Right kidney (tissue), 9 donors: ENCODE data around the gene KRR1.

Experiments
- DNase-seq: peaks from one replicate; pipeline ENCODE4 v3.0.0-alpha.2; 2016
- long read RNA-seq, 8 donors: transcript quantifications; one replicate each; lab custom pipeline, GENCODE V29; 2026

KRR1 gene
- long read RNA-seq, donor 1, full-length matches to known transcripts: 10 of 18 reads
- long read RNA-seq, donor 1, partial matches to known transcripts: 8 of 18 reads
- long read RNA-seq, donor 1, other reads (novel, unspliced or antisense): 0 of 18 reads
- long read RNA-seq, donor 2, full-length matches to known transcripts: 19 of 19 reads
- long read RNA-seq, donor 2, partial matches to known transcripts: 0 of 19 reads
- long read RNA-seq, donor 2, other reads (novel, unspliced or antisense): 0 of 19 reads
- long read RNA-seq, donor 3, full-length matches to known transcripts: 8 of 8 reads
- long read RNA-seq, donor 3, partial matches to known transcripts: 0 of 8 reads
- long read RNA-seq, donor 3, other reads (novel, unspliced or antisense): 0 of 8 reads
- long read RNA-seq, donor 4, full-length matches to known transcripts: 16 of 23 reads
- long read RNA-seq, donor 4, partial matches to known transcripts: 7 of 23 reads
- long read RNA-seq, donor 4, other reads (novel, unspliced or antisense): 0 of 23 reads
- long read RNA-seq, donor 5, full-length matches to known transcripts: 19 of 19 reads
- long read RNA-seq, donor 5, partial matches to known transcripts: 0 of 19 reads
- long read RNA-seq, donor 5, other reads (novel, unspliced or antisense): 0 of 19 reads
- long read RNA-seq, donor 6, full-length matches to known transcripts: 11 of 44 reads
- long read RNA-seq, donor 6, partial matches to known transcripts: 33 of 44 reads
- long read RNA-seq, donor 6, other reads (novel, unspliced or antisense): 0 of 44 reads
- long read RNA-seq, donor 7, full-length matches to known transcripts: 20 of 32 reads
- long read RNA-seq, donor 7, partial matches to known transcripts: 12 of 32 reads
- long read RNA-seq, donor 7, other reads (novel, unspliced or antisense): 0 of 32 reads
- long read RNA-seq, donor 8, full-length matches to known transcripts: 11 of 11 reads
- long read RNA-seq, donor 8, partial matches to known transcripts: 0 of 11 reads
- long read RNA-seq, donor 8, other reads (novel, unspliced or antisense): 0 of 11 reads

- peak; percentile 80 for DNase-seq
Observed at GRCh38 chr12:75511116-75512048, at the start of gene KRR1. KRR1 (minus strand) TSS chr12:75511609; CDS start chr12:75511597, 12 bp downstream.

DNA sequence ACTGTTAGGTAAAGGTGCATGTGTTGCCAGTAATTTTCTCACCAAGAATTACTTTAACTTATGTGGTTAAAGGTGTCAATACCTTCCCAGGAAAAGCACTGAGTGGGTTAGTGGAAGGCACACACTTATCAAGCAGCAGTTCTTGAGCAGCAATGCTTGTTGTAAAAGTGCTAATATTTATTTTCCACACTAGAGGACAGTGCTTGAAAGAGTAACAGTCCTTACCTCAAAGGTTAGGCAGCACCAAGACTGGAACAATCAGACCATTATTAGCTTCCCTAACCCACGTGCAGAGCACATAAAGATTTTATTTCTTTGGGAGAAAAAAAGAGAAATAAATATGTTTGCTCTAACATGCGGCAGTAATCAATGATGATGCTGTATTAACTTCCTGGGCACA, 48.8 kb upstream of the KRR1 start:
- DNase-seq: no peak

DNA sequence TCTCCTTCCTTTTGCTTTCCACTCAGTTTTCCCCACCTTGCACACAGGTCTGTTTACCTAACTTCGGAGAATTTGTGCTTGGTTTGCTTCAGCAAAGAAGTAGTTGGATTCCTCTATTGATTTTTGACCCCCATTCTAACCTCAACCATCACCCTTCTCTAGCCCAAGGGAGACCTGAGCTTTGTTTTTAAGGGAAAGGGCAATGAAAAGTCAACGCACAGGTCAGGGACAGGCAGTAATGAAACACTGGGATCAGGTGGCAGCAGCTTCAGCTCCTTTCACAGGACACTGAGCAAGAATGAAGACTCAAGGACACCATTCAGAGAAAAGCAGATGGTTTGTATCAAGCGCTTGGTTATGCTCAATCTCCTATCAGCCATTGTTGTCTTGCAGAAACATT, 46.9 kb upstream of the KRR1 start:
- DNase-seq: no peak

DNA sequence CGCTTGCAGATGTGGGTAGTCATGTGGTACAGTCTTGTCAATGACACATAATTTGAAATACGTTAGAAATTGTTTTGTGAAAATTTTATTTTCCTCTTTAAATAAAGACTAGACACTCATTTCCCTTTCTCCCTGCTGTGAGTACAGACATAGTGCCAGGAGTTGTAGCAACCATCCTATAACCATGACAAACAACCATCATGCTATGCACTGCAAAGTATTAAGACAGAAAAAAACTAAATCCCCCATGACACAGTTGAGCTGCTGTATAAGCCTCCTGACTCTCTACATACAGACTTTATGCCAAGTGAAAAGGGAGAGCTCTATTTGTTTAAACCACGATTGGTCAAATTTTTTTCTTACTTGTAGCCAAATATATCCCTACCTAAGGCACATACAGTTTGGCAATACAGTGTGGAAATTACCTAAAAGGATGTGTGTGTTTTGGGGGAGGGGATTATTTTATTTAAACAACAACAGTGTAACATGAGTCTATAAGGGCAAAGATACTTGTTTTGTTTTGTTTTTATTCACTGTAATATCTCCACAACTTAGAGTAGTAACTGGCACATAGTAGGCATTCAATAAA, 45.0 kb upstream of the KRR1 start:
- DNase-seq: no peak

GRCh38 chr12:75554556-75554880, 43.1 kb upstream of the KRR1 start:
- DNase-seq: no peak

DNA sequence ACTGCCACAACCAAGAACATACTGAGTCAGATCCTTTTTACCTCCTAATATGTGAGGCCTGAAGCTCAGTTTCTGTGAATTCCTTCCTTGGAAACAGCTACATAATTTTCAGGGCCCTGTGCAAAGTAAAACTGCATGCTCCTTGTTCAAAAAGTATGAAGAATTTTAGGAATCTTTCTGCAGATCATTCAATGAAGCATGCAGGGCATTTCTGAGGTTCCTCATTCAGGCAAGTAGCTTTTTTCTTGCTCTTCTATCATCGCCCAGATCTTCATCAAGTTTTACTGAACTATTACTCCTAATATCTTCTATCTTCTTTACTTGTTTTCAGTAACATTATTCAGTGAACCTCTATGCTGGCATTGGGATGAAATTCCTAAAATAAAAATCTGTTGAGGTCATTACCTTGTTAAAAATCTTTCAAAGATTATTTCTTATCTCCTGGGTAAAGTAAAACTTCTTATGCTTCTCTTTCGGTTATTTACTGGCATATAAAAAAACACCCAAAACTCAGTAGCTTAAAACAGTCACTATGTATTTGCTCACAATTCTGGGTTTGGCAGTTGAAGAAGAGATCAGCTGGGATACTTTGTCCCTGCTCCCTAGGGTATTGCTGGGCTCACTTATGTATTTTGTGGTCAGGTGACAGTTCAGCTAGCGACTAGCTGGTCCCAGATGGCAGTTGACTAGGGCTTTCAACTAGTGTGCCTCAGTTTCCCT, 42.6 kb upstream of the KRR1 start:
- no peak for DNase-seq

GRCh38 chr12:75553398-75553797, 42.0 kb upstream of the KRR1 start:
- no peak for DNase-seq

- no peak for DNase-seq
Observed at GRCh38 chr12:75551477-75551876, 40.1 kb upstream of the KRR1 start.

GRCh38 chr12:75550401-75551240, 39.2 kb upstream of the KRR1 start:
- DNase-seq: no peak

DNA sequence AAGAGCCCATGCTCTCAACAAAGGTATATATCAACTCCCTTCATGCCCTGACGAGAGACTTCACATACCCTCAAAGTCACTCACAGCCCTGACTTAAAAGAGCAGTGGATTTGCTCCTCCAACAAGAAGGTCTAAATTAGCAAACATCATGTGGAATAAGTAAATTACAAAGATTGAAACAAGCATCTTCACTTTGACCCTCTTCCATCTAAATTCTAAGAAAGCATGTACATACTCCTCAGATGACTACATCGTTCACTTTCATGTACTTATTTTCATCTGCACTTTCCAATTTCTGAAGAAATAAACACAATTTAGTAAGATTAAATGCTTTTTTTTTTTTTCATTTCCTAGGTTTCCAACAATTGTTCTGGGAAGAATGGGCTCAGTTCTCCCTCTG, 38.6 kb upstream of the KRR1 start:
- no peak for DNase-seq

- DNase-seq: no peak
Observed at GRCh38 chr12:75548879-75549278, 37.5 kb upstream of the KRR1 start.

DNA sequence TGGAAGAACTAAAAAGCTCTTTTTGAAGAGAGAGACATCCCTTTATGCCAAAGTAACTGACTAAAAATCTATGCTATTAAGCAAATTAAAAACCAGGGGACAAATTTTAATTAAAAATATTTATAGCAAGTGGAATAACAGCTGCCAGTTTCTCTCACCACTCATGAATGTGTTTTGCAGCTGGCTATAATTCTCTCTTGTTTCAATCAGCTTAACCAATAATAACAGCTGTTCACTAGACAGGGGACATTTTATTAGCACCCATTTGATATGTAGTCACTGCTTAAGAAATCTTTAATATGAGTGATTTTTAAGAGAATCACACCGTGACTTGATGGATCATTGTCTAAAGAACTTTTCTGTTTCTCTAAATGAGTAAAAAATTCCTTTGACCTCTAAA, 34.2 kb upstream of the KRR1 start:
- DNase-seq: no peak

DNA sequence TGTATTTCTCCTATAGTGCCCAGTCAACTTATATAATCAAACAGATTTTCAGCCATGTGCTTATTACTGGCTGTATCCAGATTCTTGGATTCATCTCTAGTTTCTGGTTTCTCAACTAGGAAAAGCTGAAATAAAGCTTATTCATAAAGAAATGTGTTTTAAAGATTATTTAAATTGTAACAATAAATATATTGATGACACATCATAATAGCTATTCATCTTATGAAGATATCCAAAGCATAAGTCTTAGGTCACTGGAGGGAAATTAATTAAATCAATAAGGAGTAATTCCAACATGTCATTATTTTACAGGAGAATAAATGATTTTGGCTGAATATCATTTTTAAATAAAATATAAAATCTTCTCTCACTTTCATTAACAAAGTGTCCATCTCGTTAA, 32.1 kb upstream of the KRR1 start:
- no peak for DNase-seq

DNA sequence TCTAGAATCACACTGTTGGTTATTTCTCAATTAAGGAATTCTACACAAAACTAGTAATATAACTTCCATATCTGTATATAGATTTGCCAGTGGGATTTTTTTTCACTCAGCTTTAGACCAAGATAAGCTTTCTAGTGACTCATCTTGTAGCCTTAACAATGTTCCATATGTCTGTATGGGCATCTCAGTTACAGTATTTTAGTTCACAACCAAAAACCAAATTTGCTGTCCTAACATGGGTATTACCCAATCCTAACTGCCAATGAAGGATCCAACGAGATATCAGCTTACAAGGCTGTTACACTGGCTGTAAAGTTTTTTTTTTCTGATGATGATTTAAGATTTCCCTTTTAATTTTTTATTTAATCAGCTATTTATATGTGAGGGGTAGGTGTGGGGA, 31.5 kb upstream of the KRR1 start:
- no peak for DNase-seq

DNA sequence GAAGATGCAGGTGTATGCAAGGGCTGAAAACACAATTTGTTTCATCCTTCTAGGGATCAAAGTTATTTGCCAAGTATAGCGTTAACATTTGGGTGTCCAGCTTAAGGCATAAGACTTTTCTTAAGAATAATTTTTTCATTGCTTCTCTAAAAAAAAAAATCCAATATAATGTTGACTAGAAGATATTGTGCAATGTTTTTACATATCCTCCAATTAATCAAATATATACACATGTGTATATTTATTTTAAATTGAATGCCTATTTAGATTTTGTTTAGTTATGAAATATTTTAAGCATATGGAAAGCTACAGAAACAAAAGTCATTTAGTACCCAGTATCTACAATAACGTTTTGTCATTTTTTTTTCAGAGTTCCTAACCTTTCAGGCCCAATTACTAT, 28.5 kb upstream of the KRR1 start:
- no peak for DNase-seq

GRCh38 chr12:75533239-75533638, 21.8 kb upstream of the KRR1 start:
- no peak for DNase-seq

DNA sequence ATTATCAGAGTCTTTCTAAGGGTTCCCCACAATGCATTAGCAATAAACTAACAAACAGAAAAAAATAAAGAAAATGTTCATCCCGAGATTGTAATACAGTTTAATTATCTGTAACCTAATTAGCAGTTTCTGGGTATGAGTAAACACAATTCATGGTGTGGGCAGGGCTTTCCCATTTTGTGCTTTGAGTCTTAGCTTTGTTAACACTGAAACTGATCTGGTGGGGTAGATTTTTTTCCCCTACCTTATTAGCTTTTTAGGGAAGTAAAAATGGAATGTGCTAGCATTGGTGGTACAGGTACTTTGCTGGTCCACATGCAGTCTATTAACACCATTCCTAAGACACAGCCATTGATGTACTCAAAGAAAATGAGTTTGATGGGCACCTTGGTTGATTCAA, 18.4 kb upstream of the KRR1 start:
- DNase-seq: no peak

- no peak for DNase-seq
Observed at GRCh38 chr12:75529316-75529715, 17.9 kb upstream of the KRR1 start.

DNA sequence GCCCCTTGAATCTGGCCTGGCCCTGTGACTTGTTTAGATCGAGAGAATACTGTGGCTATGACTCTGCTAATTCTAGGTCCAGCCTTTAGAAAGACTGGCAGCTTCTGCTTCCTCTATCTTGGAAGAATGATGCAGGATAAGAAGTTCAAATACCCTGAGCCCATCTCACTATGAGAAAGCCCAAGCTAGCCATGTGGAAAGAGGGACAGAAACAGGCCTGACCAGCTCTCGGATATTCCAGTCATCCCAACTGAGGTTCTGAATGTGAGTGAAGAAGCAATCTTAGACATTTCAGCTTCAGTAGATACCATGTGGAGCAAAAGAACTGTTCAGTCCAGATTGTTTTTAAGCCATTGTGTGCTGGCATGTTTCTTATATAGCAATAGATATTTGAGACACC, 17.3 kb upstream of the KRR1 start:
- no peak for DNase-seq

DNA sequence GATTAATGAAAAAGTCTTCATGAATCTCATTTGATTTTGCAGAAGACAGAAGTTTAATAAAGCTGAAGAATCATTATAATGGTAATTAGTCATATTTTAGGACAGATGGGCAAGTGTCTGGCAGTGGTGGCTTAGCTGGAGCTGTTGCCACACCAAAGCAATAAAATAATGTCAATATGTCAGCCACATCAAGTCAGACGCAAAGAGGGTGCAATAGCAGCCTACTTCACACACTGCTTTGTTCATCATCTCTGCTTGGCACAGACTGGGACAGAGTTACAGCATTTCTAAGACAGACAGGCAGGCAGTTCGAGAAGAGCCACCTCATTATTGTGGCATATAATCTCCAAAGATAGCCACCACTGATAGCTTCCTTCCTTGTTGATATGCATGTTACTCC, 16.9 kb upstream of the KRR1 start:
- no peak for DNase-seq
